ENCODE results near the gene SGK2. TPM values are rescaled to one million over a fixed set of nuclear protein-coding genes. Genes with fewer than 3 reads are reported as not detected.
"Not testable (repeated sequence)": the region's sequence is repeated elsewhere in the genome, so short reads cannot be mapped to it uniquely, and the experiment has no call there.

SGK2 gene
- total and polyA plus RNA-seq, 2 of the 13 experiments (the other 11 are each of a cell fraction or from before 2014, with no cell fraction given): 6.2 to 29.4 TPM

DNA sequence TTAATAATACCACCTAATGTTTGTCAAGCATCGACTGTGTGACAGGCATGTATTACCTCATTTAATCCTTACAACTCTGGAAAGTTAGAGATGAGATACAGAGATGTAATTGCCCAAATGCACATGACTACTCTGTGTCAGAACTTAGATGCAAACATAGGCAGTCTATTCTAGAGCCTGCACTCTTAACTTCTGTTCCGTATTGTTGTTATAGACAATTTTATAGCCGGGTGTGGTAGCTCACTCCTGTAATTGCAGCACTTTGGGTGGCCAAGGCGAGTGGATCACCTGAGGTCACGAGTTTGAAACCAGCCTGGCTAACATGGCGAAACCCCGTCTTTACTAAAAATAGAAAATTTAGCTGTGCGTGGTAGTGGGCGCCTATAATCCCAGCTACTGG, 46.9 kb downstream of the SGK2 start:
- POLR2A ChIA-PET: no interaction called here
- H3K9ac ChIP-seq (ENCODE audit: insufficient read depth, low read depth, low read length): no peak overlapping the region

DNA sequence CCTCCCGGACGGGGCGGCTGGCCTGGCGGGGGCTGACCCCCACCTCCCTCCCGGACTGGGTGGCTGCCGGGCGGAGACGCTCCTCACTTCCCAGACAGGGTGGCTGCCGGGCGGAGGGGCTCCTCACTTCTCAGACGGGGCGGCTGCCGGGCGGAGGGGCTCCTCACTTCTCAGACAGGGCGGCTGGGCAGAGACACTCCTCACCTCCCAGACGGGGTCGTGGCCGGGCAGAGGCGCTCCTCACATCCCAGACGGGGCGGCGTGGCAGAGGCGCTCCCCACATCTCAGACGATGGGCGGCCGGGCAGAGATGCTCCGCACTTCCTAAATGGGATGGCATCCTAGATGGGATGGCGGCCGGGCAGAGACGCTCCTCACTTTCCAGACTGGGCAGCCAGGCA, 48.5 kb downstream of the SGK2 start:
- CTCF ChIA-PET (ENCODE audit: low intra/inter-chr PET ratio, low total read pairs): not testable (repeated sequence)

More for the DNA sequence above, 46.9 kb downstream of the SGK2 start:
- no TSS peak for BruUV-seq (replicated peaks)
- ATAC-seq: no peak
- CTCF ChIA-PET (ENCODE audit: low intra/inter-chr PET ratio, low total read pairs): no interaction called here
- intact Hi-C loops (cut with micrococcal nuclease; ENCODE audit: unreplicated experiment) (no loop called here), in situ Hi-C loops (cut with HindIII; ENCODE audit: extremely low pct_ligation_motif_present, low pct_unique_long_range_greater_than_20kb) (no loop called here)
- 97% methylated on average over 9 of the region's 9 CpGs for WGBS (ENCODE audit: low lambda C conversion rate)
- H3K4me1 ChIP-seq (ENCODE audit: insufficient read depth, low read length): peaks cover 15% of the 10 kb centered on the region
- FAIRE-seq: no peak
- no peaks in the 10 kb centered on the region for H3K79me2 ChIP-seq (ENCODE audit: insufficient read depth, low read length)
- no peaks in the 10 kb centered on the region for H4K20me1 ChIP-seq (ENCODE audit: insufficient read depth, low read length)
- H3K27ac ChIP-seq (ENCODE audit: extremely low read length, insufficient read depth, low read length): no peak overlapping the region
- H3K27me3 ChIP-seq (ENCODE audit: control insufficient read depth in 1 of 2, insufficient read depth in 2 of 2, low read length in 2 of 2): no peaks in the 10 kb centered on the region
- TF ChIP-seq MIER3 (CRISPR knock-in tag; IDR thresholded peaks at IDR 0.05; ENCODE audit: borderline replicate concordance): no peak
- TF ChIP-seq ISL2 (CRISPR knock-in tag; IDR thresholded peaks at IDR 0.05): no peak
- no peak for TF ChIP-seq ZC3H4 (CRISPR knock-in tag; IDR thresholded peaks at IDR 0.05; ENCODE audit: borderline replicate concordance)
- TF ChIP-seq, protein P1, sequence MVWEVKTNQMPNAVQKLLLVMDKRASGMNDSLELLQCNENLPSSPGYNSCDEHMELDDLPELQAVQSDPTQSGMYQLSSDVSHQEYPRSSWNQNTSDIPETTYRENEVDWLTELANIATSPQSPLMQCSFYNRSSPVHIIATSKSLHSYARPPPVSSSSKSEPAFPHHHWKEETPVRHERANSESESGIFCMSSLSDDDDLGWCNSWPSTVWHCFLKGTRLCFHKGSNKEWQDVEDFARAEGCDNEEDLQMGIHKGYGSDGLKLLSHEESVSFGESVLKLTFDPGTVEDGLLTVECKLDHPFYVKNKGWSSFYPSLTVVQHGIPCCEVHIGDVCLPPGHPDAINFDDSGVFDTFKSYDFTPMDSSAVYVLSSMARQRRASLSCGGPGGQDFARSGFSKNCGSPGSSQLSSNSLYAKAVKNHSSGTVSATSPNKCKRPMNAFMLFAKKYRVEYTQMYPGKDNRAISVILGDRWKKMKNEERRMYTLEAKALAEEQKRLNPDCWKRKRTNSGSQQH (CRISPR knock-in tag; IDR thresholded peaks at IDR 0.05; ENCODE audit: low read depth): no peak
- TF ChIP-seq CAMTA2 (CRISPR knock-in tag; IDR thresholded peaks at IDR 0.05; ENCODE audit: borderline replicate concordance): no peak
- no peak for TF ChIP-seq SMYD3 (CRISPR knock-in tag; IDR thresholded peaks at IDR 0.05)
- no peak for TF ChIP-seq POLR2AphosphoS5 (IDR thresholded peaks at IDR 0.05; ENCODE audit: low read depth, low read length)
- no peak for TF ChIP-seq MAFK (conservative IDR thresholded peaks at IDR 0.05 in 1 of 2, IDR thresholded peaks at IDR 0.05 in 1 of 2; ENCODE audit: low read length in 2 of 2)
- H3K4me2 ChIP-seq (ENCODE audit: low read depth, low read length): no peak overlapping the region
- H3K4me3 ChIP-seq (replicated peaks in 1 of 3; ENCODE audit: insufficient read depth in 1 of 3, low read depth in 2 of 3, low read length in 3 of 3): no peak overlapping the region
- DNase-seq (ENCODE audit: low spot score): no peak
- H3K9me3 ChIP-seq (ENCODE audit: low read length): no peaks in the 10 kb centered on the region
- no peak overlapping the region for H2AFZ ChIP-seq (ENCODE audit: low read length)
- peaks cover 8 to 24% of the 10 kb centered on the region in 2 experiments for H3K36me3 ChIP-seq (replicated peaks in 1 of 2; ENCODE audit: control insufficient read depth in 1 of 2, insufficient read depth in 2 of 2, low read length in 2 of 2)

More for the DNA sequence above, 48.5 kb downstream of the SGK2 start:
- H3K79me2 ChIP-seq (ENCODE audit: insufficient read depth, low read length); H4K20me1 ChIP-seq (ENCODE audit: insufficient read depth, low read length); intact Hi-C loops (cut with micrococcal nuclease; ENCODE audit: unreplicated experiment); H3K9me3 ChIP-seq (ENCODE audit: low read length); H2AFZ ChIP-seq (ENCODE audit: low read length); BruUV-seq (replicated peaks); in situ Hi-C loops (cut with HindIII; ENCODE audit: extremely low pct_ligation_motif_present, low pct_unique_long_range_greater_than_20kb); FAIRE-seq; POLR2A ChIA-PET; ATAC-seq; H3K4me2 ChIP-seq (ENCODE audit: low read depth, low read length); H3K9ac ChIP-seq (ENCODE audit: insufficient read depth, low read depth, low read length); H3K4me3 ChIP-seq (replicated peaks in 1 of 3; ENCODE audit: insufficient read depth in 1 of 3, low read depth in 2 of 3, low read length in 3 of 3); H3K27ac ChIP-seq (ENCODE audit: extremely low read length, insufficient read depth, low read length); DNase-seq (ENCODE audit: low spot score); H3K27me3 ChIP-seq (ENCODE audit: control insufficient read depth in 1 of 2, insufficient read depth in 2 of 2, low read length in 2 of 2): not testable (repeated sequence)
- peaks cover 8 to 24% of the 10 kb centered on the region in 2 experiments for H3K36me3 ChIP-seq (replicated peaks in 1 of 2; ENCODE audit: control insufficient read depth in 1 of 2, insufficient read depth in 2 of 2, low read length in 2 of 2)
- peaks cover 10% of the 10 kb centered on the region for H3K4me1 ChIP-seq (ENCODE audit: insufficient read depth, low read length)
- 99% methylated on average over 9 of the region's 30 CpGs for WGBS (ENCODE audit: low lambda C conversion rate)

All from HepG2 (cell line).